A549 treated with AZD2906 at 1 μM for 4 hours (cell line): ENCODE data around the gene KIF21B. TPM values are rescaled to one million over a fixed set of nuclear protein-coding genes. Genes with fewer than 3 reads are reported as not detected.

ENCODE experiments used
- total RNA-seq: library from RNA; stranded (reverse); fragments of 200-300 nt; extraction: Qiagen RNA extraction; gene quantifications from 5 replicates; pipeline ENCODE4 v1.2.3, GENCODE V29; 2022

KIF21B gene, protein sequence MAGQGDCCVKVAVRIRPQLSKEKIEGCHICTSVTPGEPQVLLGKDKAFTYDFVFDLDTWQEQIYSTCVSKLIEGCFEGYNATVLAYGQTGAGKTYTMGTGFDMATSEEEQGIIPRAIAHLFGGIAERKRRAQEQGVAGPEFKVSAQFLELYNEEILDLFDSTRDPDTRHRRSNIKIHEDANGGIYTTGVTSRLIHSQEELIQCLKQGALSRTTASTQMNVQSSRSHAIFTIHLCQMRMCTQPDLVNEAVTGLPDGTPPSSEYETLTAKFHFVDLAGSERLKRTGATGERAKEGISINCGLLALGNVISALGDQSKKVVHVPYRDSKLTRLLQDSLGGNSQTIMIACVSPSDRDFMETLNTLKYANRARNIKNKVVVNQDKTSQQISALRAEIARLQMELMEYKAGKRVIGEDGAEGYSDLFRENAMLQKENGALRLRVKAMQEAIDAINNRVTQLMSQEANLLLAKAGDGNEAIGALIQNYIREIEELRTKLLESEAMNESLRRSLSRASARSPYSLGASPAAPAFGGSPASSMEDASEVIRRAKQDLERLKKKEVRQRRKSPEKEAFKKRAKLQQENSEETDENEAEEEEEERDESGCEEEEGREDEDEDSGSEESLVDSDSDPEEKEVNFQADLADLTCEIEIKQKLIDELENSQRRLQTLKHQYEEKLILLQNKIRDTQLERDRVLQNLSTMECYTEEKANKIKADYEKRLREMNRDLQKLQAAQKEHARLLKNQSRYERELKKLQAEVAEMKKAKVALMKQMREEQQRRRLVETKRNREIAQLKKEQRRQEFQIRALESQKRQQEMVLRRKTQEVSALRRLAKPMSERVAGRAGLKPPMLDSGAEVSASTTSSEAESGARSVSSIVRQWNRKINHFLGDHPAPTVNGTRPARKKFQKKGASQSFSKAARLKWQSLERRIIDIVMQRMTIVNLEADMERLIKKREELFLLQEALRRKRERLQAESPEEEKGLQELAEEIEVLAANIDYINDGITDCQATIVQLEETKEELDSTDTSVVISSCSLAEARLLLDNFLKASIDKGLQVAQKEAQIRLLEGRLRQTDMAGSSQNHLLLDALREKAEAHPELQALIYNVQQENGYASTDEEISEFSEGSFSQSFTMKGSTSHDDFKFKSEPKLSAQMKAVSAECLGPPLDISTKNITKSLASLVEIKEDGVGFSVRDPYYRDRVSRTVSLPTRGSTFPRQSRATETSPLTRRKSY (N-terminal part only)
- total RNA-seq = 1.2 to 1.9 TPM (median 1.8 TPM) in 5 replicates

DNA sequence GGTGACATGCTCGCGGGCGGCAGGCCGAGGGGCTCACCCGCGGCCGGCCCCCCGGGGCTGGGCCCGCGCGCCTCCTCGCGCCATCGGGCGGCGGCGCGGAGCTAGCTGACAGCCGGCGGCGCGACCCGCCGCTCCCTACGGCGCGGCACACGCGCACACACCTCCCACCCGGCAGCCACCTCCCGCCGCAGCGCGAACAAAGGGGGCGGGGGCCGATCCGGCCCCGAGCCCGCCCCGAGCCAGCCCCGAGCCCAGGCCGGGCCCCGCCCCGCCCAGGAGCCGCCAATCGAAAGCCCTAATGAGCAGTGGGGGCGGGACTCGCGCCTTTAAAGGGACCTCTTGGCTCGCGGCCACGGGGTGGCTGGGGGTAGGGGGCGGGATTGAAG lies at the start of gene KIF21B:
Gene KIF21B, minus strand, starts transcription at position 198 of the 386 bp plus-strand sequence. CDS start 331 bp downstream, outside the sequence.

Other genes starting within 250 kb of the KIF21B start
- not detected in 5 replicates for gene GPR25, start 150.7 kb downstream of the KIF21B start, total RNA-seq
- 37.0 to 53.3 TPM (median 44.3 TPM) in 5 replicates for gene INAVA, start 128.8 kb downstream of the KIF21B start, total RNA-seq
- 0.01 TPM in 2 of 5 replicates, not detected in the others for gene CACNA1S, start 88.7 kb upstream of the KIF21B start, total RNA-seq
- gene ASCL5, start 103.5 kb upstream of the KIF21B start, total RNA-seq = 0.08 to 0.16 TPM (median 0.09 TPM) in 5 replicates
- 81.1 to 84.2 TPM (median 83.4 TPM) in 5 replicates for gene TMEM9, start 130.8 kb upstream of the KIF21B start, total RNA-seq
- gene IGFN1, start 167.1 kb upstream of the KIF21B start, total RNA-seq = 0.31 to 0.71 TPM (median 0.56 TPM) in 5 replicates